Endothelial cell of umbilical vein (primary cell): Measurements from ENCODE around the gene STH.
"Not testable (repeated sequence)": the region's sequence is repeated elsewhere in the genome, so short reads cannot be mapped to it uniquely, and the experiment has no call there.

Experiments used
- POLR2A ChIP-seq: IDR thresholded peaks from 2 replicates; pipeline ENCODE4 v1.6.1; 2012; ENCODE audit warnings: low read depth, mild to moderate bottlenecking, control low read depth, low read length
- POLR2AphosphoS5 ChIP-seq: IDR thresholded peaks from 2 replicates; pipeline ENCODE4 v1.6.1; 2012; ENCODE audit warnings: low read depth, mild to moderate bottlenecking, control low read depth, low read length, moderate library complexity; ENCODE audit not compliant: insufficient read depth
- TF ChIP-seq, protein P1 (sequence below), 2 donors: IDR thresholded peaks; 1 replicate in 1 of 2; 2 replicates in 1 of 2; pipeline ENCODE4 v1.5.1; 2011; ENCODE audit warnings: low read length in 2 of 2, mild to moderate bottlenecking in 2 of 2, moderate library complexity in 2 of 2, control low read depth in 1 of 2, inconsistent platforms in 1 of 2, low read depth in 1 of 2; ENCODE audit not compliant: insufficient read depth in 1 of 2; ENCODE audit errors: extremely low read depth in 1 of 2

DNA sequence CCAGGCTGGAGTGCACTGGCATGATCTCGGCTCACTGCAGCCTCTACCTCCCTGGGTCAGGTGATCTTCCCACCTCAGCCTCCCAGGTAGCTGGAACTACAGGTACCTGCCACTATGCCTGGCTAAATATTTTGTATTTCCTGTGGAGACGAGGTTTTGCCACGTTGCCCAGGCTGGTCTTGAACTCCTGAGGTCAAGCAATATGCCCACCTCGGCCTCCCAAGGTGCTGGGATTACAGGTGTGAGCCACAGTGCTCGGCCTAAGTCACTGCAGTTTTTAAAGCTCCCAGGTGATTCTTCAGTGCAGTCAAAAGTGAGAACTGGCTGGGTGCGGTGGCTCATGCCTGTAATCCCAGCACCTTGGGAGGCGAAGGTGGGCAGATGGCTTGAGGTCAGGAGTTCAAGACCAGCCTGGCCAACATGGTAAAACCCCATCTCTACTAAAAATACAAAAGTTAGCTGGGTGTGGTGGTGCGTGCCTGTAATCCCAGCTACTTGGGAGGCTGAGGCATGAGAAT, 20.4 kb downstream of the STH start:
- TF ChIP-seq, protein P1, sequence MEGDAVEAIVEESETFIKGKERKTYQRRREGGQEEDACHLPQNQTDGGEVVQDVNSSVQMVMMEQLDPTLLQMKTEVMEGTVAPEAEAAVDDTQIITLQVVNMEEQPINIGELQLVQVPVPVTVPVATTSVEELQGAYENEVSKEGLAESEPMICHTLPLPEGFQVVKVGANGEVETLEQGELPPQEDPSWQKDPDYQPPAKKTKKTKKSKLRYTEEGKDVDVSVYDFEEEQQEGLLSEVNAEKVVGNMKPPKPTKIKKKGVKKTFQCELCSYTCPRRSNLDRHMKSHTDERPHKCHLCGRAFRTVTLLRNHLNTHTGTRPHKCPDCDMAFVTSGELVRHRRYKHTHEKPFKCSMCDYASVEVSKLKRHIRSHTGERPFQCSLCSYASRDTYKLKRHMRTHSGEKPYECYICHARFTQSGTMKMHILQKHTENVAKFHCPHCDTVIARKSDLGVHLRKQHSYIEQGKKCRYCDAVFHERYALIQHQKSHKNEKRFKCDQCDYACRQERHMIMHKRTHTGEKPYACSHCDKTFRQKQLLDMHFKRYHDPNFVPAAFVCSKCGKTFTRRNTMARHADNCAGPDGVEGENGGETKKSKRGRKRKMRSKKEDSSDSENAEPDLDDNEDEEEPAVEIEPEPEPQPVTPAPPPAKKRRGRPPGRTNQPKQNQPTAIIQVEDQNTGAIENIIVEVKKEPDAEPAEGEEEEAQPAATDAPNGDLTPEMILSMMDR (IDR thresholded peaks at IDR 0.05; ENCODE audit: extremely low read depth in 1 of 2, insufficient read depth in 1 of 2, low read depth in 1 of 2, low read length in 2 of 2): not testable (repeated sequence)
- not testable (repeated sequence) for TF ChIP-seq POLR2AphosphoS5, POLR2A
